ENCODE data around the gene C11orf52.

Gene C11orf52, protein sequence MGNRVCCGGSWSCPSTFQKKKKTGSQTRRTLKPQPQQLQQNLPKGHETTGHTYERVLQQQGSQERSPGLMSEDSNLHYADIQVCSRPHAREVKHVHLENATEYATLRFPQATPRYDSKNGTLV

DNA sequence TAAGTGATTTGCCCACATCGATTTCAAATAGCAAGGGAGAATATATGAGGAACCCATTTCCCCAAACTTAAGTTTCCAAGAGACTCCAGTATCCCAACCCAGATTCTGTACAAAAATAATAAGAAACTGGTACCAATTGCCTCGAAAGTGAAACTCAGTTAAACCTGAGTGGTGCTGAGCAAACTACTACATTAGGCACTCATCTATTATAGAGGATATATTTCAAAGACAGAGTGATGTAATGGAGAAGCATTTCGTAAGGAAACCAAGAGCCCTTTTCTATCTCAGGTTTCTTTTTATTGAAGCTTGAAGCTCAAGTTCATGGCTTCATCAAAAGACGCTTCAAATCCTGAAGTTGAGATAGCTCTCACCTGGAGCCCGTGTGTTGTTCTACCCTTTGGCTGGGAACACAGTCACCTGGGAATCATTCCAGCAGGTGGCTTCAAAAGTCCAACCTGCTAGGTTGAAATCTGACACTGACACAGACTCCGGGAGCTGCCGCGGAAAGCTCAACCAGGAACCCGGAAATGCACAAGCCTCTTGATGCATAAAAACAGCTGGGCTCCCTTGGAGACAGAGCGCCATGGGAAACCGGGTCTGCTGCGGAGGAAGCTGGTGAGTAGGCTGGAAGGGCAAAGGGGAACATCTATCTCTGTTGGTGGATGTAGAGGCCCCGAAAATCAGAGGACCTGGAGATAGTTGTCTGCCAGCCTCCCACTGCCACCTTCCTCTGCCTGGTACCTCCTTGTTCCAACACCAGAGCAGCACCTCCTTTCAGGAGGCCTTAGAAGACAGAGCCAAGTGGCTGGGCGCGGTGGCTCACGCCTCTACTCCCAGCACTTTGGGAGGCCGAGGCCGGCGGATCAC is at the start of gene C11orf52:
C11orf52 (plus strand) TSS at position 524 of the 867 bp plus-strand sequence; CDS start at position 584, 60 bp downstream.
- Histone ChIP-seq H3K9ac (ENCODE audit: low read length) (no peak within 1 kb of the TSS), H3K27ac (ENCODE audit: low read length) (no peak within 1 kb of the TSS), H3K9me3 (ENCODE audit: insufficient read depth, low read length) (no peaks in the 10 kb centered on the region), H3K4me1 (ENCODE audit: low read length) (no peaks in the 10 kb centered on the region), H3K27me3 (ENCODE audit: low read depth, low read length) (peaks cover 12% of the 10 kb centered on the region; the same call in 1 of the 2 replicates), H3K79me2 (ENCODE audit: low read length) (no peaks in the 10 kb centered on the region), H3K4me2 (ENCODE audit: low read length) (no peak within 1 kb of the TSS), H4K20me1 (ENCODE audit: insufficient read depth, low read length) (no peaks in the 10 kb centered on the region), H3K4me3 (ENCODE audit: low read length) (no peak within 1 kb of the TSS), H3K36me3 (replicated peaks; ENCODE audit: low read depth, low read length) (no peaks in the 10 kb centered on the region), H2AFZ (ENCODE audit: low read depth, low read length) (no peak within 1 kb of the TSS)
- TF ChIP-seq, protein P1, sequence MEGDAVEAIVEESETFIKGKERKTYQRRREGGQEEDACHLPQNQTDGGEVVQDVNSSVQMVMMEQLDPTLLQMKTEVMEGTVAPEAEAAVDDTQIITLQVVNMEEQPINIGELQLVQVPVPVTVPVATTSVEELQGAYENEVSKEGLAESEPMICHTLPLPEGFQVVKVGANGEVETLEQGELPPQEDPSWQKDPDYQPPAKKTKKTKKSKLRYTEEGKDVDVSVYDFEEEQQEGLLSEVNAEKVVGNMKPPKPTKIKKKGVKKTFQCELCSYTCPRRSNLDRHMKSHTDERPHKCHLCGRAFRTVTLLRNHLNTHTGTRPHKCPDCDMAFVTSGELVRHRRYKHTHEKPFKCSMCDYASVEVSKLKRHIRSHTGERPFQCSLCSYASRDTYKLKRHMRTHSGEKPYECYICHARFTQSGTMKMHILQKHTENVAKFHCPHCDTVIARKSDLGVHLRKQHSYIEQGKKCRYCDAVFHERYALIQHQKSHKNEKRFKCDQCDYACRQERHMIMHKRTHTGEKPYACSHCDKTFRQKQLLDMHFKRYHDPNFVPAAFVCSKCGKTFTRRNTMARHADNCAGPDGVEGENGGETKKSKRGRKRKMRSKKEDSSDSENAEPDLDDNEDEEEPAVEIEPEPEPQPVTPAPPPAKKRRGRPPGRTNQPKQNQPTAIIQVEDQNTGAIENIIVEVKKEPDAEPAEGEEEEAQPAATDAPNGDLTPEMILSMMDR (IDR thresholded peaks at IDR 0.05; ENCODE audit: low read depth, low read length) = no peak
- TF ChIP-seq EZH2phosphoT487 (IDR thresholded peaks at IDR 0.05; ENCODE audit: low read depth) = no peak

DNA sequence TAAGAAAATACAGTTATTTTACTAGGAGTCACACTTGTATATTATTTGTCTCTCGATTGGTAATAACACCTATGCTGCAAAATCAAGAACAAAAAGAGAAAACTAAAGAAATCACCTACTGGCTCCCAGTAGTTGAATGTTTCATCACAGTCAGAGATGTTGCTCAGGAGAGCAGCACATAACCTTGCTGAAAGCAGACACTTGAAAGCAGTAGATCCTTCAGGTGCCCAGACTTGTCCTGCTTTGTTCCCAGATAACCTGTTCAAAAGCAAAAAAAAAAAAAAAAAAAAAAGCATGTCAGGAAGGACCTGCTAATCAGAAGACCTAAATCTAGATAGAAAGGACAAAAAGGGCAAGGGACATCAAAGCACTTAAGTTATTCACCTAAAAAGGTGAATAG is 48.6 kb upstream of the C11orf52 start:
- Histone ChIP-seq H3K9ac (ENCODE audit: low read length) (no peak overlapping the region), H3K27me3 (ENCODE audit: low read depth, low read length) (no peaks in the 10 kb centered on the region), H2AFZ (ENCODE audit: low read depth, low read length) (no peak overlapping the region), H3K27ac (ENCODE audit: low read length) (peak overlapping the region; percentile 67; the same call in 1 of the 2 replicates), H3K4me3 (ENCODE audit: low read length) (peak overlapping the region; percentile 86), H3K4me2 (ENCODE audit: low read length) (peak overlapping the region; percentile 92), H3K36me3 (replicated peaks; ENCODE audit: low read depth, low read length) (peaks cover 28% of the 10 kb centered on the region), H3K9me3 (ENCODE audit: insufficient read depth, low read length) (no peaks in the 10 kb centered on the region), H3K79me2 (ENCODE audit: low read length) (peaks cover 7% of the 10 kb centered on the region), H3K4me1 (ENCODE audit: low read length) (peaks cover 15% of the 10 kb centered on the region), H4K20me1 (ENCODE audit: insufficient read depth, low read length) (no peaks in the 10 kb centered on the region)
- TF ChIP-seq, protein P1 (IDR thresholded peaks at IDR 0.05; ENCODE audit: low read depth, low read length) = no peak
- TF ChIP-seq EZH2phosphoT487 (IDR thresholded peaks at IDR 0.05; ENCODE audit: low read depth) = no peak

DNA sequence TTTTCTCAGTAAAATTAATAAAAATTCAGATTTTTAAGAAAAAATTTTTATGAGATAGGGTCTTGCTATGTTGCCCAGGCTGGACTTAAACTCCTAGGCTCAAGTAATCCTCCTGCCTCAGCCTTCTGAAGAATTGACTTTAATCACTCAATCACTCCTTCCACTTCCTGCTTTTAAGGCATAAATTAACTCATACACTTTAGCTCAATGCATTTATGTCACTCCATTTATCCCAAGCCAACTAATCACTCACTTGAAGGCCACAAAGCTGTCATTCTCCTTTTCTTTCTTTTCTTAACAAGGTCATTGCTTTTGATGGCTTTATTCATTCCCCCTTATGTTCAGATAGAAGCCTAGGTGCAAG is 48.2 kb upstream of the C11orf52 start:
- Histone ChIP-seq H3K79me2 (ENCODE audit: low read length) (peaks cover 7% of the 10 kb centered on the region), H3K27me3 (ENCODE audit: low read depth, low read length) (no peaks in the 10 kb centered on the region), H3K27ac (ENCODE audit: low read length) (peak overlapping the region; percentile 67), H3K9me3 (ENCODE audit: insufficient read depth, low read length) (no peaks in the 10 kb centered on the region), H3K4me3 (ENCODE audit: low read length) (peak overlapping the region; percentile 86), H3K4me1 (ENCODE audit: low read length) (peaks cover 15% of the 10 kb centered on the region), H3K36me3 (replicated peaks; ENCODE audit: low read depth, low read length) (peaks cover 28% of the 10 kb centered on the region), H3K4me2 (ENCODE audit: low read length) (peak overlapping the region; percentile 92), H3K9ac (ENCODE audit: low read length) (peak overlapping the region; percentile 81), H4K20me1 (ENCODE audit: insufficient read depth, low read length) (no peaks in the 10 kb centered on the region), H2AFZ (ENCODE audit: low read depth, low read length) (peak overlapping the region; percentile 98)
- TF ChIP-seq, protein P1 (IDR thresholded peaks at IDR 0.05; ENCODE audit: low read depth, low read length) = no peak
- TF ChIP-seq EZH2phosphoT487 (IDR thresholded peaks at IDR 0.05; ENCODE audit: low read depth) = no peak
